Thyroid gland (tissue), 4 donors: Measurements from ENCODE around the gene KASH5.

Source experiments
- POLR2A ChIP-seq, 2 donors: fragments of 450-650 bp; IDR thresholded peaks; one replicate each; pipeline ENCODE4 v1.6.1; 2017; ENCODE audit warnings: antibody characterized with exemption in 2 of 2, mild to moderate bottlenecking in 2 of 2, moderate library complexity in 1 of 2
- TF ChIP-seq, protein P1 (sequence below), 6 experiments: fragments of 200-600 bp in 3 of 6; fragments of 450-650 bp in 3 of 6; sonication (generic) in 3 of 6; IDR thresholded peaks; one replicate each; pipeline ENCODE4 v1.5.1; 2016 to 2019; ENCODE audit warnings: antibody characterized with exemption in 6 of 6, mild to moderate bottlenecking in 2 of 6, inconsistent platforms in 1 of 6, moderate library complexity in 1 of 6

DNA sequence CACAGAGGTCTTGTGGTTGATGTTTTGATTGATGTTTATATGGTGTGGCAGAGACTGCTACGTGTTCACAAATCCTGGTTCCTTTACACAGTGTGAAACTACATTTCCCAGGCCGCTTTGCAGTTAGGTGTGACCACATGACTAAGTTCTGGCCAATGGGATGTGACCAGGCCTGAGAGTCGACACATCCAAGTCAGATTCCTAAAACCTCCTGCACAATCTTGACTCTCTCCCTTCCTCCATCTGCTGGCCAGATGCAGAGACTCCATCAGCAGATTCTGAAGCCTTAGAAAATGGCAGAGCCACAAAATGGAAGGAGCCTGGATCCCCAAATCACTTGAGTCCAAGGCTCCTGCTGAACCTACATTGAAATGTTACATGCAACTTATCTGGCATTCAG lies 40.2 kb upstream of the KASH5 start:
- TF ChIP-seq, protein P1, sequence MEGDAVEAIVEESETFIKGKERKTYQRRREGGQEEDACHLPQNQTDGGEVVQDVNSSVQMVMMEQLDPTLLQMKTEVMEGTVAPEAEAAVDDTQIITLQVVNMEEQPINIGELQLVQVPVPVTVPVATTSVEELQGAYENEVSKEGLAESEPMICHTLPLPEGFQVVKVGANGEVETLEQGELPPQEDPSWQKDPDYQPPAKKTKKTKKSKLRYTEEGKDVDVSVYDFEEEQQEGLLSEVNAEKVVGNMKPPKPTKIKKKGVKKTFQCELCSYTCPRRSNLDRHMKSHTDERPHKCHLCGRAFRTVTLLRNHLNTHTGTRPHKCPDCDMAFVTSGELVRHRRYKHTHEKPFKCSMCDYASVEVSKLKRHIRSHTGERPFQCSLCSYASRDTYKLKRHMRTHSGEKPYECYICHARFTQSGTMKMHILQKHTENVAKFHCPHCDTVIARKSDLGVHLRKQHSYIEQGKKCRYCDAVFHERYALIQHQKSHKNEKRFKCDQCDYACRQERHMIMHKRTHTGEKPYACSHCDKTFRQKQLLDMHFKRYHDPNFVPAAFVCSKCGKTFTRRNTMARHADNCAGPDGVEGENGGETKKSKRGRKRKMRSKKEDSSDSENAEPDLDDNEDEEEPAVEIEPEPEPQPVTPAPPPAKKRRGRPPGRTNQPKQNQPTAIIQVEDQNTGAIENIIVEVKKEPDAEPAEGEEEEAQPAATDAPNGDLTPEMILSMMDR (IDR thresholded peaks at IDR 0.05) = no peak
- no peak for TF ChIP-seq POLR2A (IDR thresholded peaks at IDR 0.05)
